Activated T-cell treated with anti-CD3 and anti-CD28 coated beads, Interleukin-2, amount 50 U/mL, for 1 hour (primary cell): ENCODE data around the gene SPEF1.

ENCODE experiments used
- DNase-seq: peaks from one replicate; pipeline ENCODE4 v3.0.0-alpha.2; 2020

Gene SPEF1

DNA sequence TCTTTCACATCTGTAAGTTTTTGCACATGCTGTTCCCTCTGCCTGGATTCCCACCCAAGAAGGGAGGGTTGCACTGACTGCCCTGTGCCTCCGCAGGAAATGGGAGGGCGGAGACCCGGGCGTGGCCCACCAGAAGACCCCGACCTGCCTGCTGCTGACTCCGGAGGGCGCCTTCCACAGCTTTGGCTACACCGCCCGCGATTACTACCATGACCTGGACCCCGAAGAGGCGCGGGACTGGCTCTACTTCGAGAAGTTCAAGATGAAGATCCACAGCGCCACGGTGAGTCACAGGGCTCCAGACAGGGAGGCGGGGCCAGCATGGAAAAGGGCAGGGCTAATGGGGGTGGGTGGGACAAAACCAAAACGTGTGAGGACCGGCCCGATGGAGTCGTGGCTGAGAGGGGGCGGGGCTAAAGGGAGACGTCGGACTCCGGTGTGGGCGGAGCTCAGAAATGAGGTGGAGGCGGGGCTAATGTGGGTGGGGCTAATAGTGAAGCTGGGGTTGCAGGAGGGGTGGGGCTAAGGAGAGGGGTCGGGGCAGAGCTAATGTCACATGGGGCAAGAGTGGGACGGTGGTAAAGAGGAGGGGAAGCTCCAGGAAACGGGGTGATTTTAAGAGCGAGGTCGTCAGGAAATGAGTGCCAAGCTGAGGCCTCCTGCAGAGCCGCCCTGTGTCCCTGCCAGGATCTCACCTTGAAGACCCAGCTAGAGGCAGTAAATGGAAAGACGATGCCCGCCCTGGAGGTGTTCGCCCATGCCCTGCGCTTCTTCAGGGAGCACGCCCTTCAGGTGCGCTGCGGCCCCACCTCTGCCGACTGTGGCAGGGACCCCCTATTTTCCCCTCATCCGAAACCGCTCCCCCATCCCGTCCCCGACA lies 36.2 kb downstream of the SPEF1 start:
- peak; percentile 75 for DNase-seq

DNA sequence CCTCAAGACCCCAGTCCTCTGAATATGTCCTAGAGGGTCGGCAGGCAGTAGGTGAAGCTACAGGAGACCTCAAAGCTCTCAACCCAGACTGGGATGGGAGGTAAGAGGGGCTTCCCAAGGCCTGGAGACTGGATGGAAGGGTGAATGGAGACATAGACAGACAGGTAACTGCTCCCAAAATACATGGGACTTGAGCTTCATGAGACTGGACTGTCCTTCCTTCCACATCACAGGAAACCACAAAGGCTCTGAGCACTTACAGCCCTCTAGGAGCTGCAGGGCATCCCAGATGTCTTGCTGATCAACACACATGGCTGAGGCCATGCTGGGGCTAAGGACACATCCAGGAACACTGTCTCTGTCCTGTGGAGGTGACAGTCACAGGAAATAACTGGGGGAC lies 37.2 kb downstream of the SPEF1 start:
- DNase-seq: no peak

DNA sequence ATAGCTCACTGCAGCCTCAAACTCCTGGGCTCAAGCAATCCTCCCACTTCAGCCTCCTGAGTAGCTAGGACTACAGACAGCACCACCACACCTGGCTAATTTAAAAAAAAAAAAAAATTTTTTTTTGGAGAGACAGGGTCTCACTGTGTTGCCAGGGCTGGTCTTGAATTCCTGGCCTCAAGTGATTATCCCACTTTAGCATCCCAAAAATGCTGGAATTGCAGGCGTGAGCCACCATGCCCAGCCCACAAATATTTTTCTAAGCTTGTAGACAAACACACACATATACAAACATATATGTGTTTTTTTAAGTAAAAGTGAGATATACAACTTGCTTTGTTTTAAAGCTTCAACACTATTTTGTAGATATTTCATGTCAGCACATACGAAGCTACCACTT lies 38.0 kb downstream of the SPEF1 start:
- no peak for DNase-seq

DNA sequence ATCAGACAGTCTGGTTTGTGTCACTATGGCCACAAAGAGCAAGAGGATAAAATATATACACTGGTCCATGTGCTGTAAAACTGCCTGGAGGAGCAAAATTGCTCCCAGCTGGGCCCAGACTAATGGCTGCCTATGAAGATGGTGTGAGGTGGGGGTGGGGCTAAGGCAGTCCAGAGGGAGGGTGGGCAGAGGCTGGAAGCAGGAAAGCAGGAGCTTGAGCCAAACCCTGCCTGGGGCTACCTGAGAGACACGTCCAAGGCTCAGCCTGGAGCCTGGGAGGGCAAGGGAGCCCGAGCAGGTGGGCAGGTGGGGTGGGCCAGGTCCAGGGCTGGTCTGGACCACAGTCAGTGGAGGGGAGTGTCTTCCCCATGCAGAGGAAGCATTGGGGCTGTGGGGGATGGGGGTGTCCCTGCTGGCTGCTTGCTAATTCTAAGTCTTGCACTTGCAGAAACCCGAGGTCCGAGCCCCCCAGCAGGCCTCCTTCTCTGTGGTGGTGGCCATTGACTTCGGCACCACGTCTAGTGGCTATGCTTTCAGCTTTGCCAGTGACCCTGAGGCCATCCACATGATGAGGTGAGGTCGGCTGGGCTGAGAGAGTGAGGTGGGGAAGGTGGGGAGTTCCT lies 39.3 kb downstream of the SPEF1 start:
- no peak for DNase-seq

DNA sequence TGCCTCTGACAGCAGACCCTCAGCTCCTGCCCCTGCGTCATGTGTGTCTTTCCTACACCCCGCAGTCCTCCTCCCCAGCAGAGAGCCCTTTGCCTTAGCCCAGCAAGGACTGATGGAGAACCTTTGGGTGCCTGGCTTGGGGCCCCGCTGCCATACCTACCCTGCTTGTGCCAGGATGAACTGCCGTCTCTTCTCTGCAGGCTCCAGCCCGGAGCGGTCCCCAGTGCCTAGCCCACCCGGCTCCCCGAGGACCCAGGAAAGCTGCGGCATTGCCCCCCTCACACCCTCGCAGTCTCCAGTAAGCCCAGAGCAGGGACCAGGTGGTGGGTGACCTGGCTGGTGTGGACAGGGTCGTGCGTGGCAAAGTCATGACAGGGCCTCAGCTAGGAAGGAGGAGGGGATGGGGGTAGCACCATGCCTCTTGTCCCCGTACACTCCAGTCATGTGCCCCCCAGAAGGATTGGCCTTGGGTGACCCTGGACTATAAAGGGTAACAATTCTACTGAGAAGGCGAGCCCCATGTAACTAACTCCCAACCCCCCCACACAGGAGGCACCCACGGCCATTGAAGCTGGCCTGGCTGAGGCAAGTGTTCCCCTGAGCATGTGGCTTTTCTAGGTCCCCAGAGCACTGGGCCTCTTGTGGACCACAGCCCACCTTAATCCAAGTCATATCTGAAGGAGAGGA lies 40.5 kb downstream of the SPEF1 start:
- DNase-seq: no peak

DNA sequence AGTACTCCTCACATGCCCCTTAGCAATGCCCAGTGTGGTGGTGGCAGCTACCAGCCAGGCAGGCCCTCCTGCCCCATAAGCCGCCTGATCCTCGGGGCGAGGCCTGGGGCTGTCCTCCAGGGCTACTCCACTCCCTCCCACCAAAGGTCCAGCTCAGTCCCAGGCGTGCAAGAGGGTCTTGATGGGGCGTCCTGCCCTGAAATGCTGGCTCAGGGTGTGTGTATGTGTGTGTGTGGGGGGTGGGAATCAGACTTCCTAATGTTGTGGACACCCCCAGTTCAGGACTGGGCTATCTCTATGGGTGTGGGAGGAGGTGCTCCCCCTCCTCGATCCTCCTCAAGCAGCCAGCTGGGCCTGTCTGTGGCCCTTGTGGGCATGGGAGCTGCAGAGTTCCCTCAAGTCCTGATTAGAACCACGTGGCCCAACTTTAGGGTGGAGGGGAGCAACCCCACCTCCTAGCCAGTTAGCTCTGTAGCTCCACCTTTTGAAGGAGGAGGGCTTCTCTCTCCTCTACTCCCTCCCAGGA lies 41.3 kb downstream of the SPEF1 start:
- no peak for DNase-seq

DNA sequence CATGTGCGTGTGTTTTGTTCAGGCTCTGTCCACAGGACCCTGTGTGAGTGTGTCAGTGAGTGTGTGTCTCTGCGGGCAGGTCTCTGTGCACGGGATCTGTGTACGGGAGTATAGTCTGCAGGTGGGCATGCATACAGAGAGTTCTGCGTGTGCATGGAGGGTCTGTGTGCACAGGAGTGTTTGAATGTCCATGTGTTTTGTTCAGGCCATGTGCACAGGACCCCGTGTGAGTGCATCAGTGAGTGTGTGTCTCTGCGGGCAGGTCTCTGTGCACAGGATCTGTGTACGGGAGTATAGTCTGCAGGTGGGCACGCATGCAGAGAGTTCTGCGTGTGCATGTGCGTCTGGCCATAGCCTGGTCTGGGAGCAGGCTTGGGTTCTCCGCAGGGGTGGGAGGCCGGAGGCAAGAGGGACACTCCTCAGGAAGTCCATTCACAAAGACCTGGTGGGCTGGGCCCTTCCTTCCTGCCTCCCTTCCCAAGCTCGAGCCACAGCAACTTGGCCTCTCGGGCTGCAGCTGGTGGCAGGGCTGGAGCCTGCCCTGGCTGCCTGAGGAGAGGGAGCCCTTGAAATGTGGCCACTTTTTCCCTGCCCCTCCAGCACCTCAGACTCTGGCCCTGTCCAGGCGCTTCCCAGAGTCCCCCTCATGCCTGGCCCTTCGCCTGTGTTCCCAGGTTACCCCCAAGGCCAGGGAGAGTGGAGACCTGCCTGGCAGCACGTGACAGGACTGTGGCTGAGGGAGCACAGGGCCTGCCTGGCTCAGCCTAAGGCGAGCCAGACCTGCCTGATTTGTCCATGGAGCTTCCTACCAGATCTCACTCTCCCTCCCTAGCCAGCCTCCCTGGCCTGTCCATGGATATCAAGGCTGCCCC lies 42.0 kb downstream of the SPEF1 start:
- no peak for DNase-seq

DNA sequence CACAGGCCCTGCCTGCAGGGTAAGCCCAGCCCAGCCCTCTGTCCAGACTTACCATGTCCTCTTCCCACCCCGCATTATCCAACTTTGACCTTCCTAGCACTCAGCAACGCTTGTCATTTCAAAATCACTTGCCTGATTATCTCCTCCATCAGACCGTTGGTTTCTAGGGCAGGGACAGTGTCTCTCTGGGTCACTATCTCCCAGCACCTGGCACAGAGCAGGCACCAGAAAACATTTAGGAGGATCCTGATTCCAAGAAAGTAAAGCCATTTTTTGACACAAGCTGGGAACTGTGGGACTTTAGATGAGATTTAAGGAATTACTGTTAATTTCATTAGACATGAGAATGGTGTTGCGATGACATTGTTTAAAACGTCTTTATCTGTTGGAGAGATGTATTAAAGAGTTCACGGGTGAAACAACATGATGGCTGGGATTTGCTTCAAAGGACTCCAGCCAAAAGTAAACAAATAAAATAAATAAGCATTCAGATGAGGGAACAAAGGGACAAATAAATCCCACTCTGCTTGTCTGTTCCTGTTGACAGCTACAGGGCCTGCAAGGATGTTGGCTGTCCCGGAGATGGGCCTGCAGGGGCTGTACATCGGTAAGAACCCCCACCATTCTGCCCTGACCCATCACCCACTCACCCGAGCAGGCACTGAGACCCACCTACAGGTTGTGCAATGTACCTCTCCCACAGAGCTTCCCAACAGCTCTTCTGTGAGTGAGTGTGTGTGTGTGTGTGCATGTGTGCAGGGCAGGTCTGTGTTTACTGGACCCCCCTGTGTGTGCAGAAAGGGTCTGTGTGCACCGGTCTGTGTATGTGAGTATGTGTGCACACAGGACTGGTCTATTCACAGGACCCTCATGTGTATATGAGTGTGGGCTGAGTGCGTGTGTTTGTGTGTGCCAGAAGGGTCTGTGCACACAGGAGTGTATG lies 42.9 kb downstream of the SPEF1 start:
- no peak for DNase-seq

DNA sequence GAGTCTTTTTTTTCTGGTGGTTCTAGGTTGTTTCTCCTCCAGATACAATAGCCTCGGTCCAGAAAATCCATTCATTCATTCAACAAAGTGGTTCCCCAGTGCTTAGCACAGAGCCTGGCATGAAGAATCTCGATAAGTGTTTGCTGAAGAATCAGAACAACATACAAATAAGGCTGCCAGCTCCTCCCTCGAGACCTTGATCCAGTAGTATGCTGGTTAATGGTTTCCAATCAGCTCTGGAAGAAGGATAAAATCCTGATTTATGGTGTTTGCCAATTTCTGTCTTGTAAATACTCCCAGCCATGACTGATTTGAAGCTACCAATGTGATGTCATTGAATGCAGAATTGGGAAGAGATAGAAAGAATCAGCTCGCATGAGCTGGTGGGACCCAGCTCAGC lies 45.5 kb downstream of the SPEF1 start:
- DNase-seq: no peak

DNA sequence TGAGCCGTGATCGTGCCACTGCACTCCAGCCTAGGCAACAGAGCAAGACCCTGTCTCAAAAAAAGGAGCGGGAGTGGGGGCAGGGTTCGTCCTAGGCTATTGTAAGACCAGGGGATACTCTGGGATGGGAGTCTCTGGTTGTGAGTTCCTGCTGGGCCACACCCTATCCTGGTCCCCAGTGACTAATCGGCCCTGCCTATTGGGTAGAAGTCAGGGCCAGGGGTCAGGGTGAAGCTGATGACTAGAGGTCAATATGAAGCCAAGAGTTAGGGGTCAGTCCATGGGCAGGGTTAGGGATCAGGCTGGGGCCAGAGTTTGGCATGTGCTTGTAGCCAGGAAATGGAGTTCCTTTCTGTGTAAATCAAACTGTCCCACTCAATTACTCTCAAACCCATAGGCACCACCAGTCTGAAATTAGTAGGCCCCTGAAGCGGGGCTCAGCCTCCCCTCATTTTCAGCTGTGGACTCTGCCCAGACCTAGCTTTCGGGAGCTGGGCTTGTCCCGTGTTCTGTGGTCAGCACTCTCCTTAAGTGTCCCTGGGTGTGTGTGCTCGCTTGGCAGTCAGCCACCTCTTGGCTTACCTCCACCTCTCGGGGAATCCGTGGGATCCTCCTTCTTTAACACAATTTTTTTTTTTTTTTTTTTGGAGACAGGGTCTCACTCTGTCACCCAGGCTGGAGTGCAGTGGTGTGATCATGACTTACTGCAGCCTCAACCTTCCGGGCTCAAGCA lies 47.0 kb downstream of the SPEF1 start:
- DNase-seq: no peak

DNA sequence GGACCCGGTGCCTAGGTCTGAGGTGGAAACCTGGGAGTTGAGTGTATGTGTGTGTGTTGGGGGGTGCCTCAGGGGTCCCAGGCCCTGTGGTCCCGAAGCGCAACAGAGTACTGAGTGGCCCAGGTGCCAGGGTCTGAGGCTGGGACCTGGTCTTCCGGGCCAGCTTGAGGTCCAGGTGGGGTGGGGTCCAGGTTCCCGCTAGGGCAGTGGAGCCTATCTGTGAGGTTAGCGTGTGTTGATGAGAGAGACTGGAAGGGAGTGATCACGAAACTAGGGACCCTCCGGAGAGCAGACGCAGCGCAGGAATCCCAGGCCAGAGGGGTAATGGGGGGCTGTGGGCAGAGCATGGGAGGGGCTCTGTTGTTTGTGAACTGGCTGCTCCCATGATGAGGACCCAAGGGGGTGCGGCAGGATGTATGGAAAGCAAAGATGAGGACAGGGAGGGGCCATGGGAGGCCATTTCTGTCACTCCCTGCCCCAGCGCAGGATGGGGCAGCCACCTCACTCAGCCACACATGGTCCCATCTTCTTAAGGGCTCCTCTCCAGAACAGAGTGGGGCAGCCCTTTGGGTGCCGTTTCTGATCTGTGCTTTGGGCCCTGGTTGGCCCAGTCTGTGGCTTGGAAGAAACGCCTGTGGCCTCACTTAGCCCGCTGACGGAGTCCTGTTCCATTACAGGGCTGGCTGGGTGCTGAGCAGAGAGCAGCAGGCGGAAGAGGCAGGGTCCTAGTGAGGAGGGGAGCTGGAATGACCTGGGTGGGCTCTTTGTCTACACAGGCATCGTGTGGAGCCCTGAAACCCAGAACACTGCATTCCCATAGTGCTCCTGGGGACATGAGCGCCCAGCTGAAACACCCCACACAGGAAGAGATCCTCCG lies 47.9 kb downstream of the SPEF1 start:
- no peak for DNase-seq

DNA sequence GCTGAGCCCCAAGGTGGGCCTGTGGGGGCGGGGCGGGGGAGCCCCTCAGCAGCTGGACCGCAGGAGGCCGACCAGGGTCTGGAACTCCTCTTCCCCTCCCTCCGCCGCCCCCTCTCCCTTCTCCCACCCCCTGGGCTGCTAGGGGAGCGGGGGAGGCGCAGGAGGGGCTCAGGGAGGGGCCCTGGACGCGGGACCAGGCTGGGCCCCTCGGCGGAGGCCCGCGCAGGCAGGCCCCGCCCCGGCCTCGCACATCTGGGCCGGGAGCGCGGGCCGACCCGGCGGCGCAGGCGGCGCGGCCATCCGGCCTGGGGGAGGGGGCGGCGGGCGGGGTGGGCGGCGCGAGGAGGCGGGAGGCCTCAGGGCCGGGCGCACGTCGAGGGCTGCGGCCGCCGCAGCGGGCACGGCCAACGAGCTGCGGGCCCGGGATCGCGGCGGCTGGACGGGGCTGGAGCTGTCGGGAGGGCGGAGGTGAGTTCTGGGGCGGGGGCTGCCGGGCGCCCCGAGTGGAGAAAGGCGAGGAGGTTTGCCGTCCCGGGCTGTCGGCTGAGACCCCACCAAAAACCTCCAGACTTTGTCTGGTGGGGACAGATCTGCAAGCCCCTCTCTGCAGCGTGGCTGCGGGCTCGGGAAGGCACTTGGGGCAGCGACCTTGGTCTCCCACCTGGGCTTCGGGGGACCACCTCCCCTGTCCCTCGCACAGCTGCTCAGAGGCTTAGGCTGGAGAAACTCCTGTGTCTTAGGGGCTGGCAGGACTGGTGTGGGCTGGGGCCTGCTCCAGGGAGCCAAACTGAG lies 48.7 kb downstream of the SPEF1 start, which contains the start of gene HSPA12B:
Gene HSPA12B, plus strand, starts transcription at position 359 of the 792 bp plus-strand sequence. CDS start 5,990 bp downstream, outside the sequence.
- no peak for DNase-seq

DNA sequence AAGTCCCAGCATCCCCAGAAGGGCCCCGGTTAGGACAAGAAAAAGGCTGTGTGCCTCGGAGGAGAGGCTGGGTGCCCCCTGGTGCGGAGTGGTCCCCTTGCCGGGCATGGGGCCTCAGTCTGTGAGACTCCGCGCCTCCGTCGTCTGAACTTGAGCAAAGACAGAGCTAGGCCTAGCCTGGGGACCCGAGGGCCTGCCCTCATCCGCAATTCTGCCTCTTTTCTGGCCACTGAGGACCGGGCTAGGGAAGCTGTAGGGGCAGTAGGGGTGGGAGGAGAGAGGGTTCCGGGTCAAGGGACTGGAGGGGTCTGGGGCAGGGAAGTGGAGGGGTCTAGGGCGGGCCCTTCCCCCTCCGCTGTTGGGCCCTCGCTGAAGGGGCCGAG lies 49.3 kb downstream of the SPEF1 start:
- no peak for DNase-seq

DNA sequence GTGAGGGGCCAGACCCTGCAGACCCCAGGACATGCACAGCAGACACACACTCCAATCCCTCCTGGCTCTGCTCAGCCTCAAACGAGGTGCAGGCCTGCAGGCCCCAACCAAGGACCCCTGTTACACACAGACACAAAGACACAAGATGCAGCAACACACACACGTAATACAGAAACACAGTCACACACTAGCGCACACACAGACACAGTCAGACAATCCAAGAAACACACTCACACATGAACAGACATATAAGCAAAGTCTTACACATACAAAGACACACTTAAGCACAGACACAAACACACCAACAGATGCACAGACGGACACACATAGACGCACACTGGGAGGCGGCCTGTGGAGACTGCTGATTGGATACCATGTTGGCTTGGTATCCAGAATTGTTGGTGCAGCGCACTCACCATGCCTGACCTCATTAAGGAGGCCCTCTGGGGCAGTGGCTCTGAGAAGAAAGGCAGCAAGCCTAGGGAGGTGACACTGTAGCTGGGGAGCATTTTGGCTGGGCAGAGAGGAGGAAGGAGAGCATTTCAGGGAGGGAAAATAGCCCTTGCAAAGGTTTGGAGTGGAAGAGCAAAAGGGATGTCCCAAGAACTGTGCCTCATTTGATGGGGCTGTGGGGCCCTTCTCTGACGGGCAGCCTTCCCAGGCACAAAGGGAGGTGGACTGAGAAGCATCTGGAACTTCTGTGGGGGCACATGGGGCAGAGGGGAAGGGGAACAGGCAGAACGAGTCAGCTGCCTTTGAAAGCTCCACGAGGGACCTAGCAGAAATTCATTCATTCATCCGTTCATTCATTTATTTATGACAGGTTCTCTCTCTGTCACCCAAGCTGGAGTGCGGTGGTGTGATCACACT lies 50.2 kb downstream of the SPEF1 start:
- DNase-seq: no peak

DNA sequence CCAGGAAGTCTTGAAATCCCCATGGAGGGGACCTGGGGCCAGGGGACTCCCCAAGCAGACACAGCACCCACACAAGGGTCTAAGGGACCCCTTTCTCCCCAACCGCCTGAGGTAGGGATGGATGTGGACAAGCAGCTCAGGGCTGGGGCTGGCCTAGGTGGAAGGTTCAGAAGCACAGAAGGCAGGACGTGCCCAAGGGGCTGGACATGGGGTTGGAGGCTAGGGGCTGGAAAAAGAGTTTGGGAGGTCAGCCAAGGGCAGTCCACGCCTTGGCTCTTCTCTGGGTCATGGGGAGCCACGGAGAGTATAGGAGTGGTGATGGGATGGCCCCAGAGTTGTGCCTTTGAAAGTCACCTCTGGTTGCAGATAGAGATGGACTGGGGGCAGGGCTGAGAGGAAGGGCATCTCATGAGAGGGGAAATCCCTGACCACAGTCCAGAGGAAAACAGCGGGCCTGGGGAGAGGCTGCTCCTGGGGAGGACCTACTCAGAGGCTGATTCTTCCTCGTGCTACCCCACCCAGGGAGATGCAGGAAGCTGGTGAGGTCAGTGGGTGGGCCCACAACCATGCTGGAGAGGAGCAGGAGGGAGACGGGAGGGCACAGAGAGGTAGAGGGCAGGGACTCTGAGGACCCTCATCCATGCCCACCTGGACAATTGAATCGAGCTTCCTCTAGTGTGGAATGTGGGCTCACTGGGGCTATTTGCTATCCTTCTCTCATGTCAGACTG lies 51.3 kb downstream of the SPEF1 start:
- no peak for DNase-seq

DNA sequence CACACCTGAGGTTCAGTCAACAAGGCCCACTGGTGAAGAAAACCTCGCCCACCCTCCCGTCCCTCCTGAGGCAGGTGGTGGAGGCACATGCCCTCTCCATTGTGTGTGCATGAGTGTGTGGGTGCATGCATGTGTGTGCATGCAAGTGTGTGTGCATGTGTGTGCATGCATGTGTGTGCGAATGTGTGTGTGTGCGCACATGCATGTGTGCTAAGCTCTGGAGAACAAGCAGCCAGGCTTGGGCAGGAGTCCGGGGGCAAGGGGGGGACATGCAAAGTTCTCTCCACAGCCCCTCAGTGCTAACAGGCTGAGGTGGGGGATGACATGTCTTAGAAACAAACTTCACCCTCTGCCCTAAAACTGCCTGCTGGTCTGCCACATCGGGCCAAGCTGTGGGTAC lies 51.9 kb downstream of the SPEF1 start:
- no peak for DNase-seq

DNA sequence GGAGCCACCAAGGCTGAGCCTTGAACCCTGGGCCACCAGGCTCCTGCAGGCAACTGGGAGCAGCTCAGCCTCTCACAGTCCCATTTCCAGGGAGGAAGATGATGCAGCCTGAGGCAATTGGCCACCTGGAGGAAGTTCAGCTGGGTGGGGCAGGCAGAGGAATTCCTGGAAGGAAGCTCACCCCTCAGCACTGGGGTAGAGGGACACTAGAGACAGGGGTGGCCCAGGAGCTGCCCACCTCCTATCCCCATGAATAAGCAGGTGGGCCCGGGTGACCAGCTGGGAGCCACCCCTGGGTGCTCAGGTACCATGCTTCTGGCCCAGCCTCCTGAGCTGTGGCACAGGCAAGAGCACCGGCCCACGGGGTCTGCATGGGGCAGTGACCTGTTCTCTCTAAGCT lies 52.4 kb downstream of the SPEF1 start:
- DNase-seq: no peak
